HUES64 (cell line): ENCODE results near the gene BCAR1.

Source experiments
- H3K27ac ChIP-seq: 2 replicates; pipeline ENCODE4 v1.7.0; 2013; ENCODE audit warnings: low read depth, low read length, inconsistent platforms
- H3K27me3 ChIP-seq: 2 replicates; pipeline ENCODE4 v1.6.1; 2013; ENCODE audit warnings: mild to moderate bottlenecking, low read length; ENCODE audit not compliant: insufficient read depth
- H3K36me3 ChIP-seq: 2 replicates; pipeline ENCODE4 v1.6.1; 2013; ENCODE audit warnings: mild to moderate bottlenecking, low read length; ENCODE audit not compliant: insufficient read depth
- H3K4me1 ChIP-seq: 2 replicates; pipeline ENCODE4 v1.6.1; 2013; ENCODE audit warnings: mild to moderate bottlenecking, low read length, moderate library complexity; ENCODE audit not compliant: insufficient read depth
- H3K4me3 ChIP-seq: 2 replicates; pipeline ENCODE4 v1.5.1; 2013; ENCODE audit warnings: mild to moderate bottlenecking, low read length, moderate library complexity
- H3K9ac ChIP-seq: 2 replicates; pipeline ENCODE4 v1.6.1; 2013; ENCODE audit warnings: mild to moderate bottlenecking, low read depth, low read length
- H3K9me3 ChIP-seq: 2 replicates; pipeline ENCODE4 v1.6.1; 2013; ENCODE audit warnings: low read depth, low read length; ENCODE audit not compliant: insufficient read depth
- WGBS: fragments of 150-250, 120-280 bp; methylation state at CpG from one replicate; pipeline ENCODE4 v1.1.7; 2013; ENCODE audit warnings: missing lambda C conversion rate; 5-methylcytosine and 5-hydroxymethylcytosine counted together

Gene BCAR1

DNA sequence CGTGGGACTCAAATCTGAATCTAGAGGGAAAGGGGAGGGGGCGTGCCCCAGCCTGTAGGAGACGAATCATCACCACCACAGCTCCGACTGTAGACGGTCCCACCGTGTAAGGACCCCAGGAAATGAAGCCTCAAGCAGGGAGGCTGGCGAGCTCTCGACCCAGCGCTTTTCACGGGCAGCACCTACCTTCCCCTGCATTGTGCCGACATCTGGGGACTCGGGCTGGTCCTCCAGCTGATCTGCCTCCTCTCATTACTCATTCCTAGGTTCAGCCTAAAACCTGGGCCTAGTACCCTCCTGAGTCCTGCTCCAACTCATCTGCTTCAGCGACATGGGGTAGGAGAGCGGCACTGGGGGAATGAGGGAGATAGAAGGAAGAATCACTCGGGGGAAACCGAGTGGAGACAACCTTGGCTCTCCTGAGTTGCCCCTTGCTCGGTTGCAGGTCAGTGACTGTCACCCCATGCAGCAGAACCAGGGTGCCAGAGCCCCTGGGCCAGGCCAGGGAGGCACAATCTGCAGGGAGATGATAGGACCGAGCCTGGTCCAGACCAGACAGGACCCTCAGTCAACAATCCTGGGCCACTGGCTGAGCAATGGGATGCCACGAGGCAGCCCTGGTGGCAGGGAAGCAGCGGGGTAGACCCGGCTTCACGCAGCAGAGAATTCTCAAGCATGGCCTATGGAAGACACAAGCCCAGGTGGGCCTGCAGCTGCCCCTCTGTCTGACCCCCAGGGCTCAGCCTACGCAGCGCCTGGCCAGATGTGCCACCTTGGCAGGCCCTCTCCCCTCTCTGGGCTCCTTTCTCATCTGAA, 833 bp upstream of the BCAR1 start:
- Histone ChIP-seq H3K27me3 (no peaks in the 10 kb centered on the region), H3K9me3 (no peaks in the 10 kb centered on the region), H3K4me1 (peaks cover 67% of the 10 kb centered on the region), H3K27ac (peak overlapping the region; percentile 99), H3K36me3 (peaks cover 3% of the 10 kb centered on the region; the same call in 1 of the 2 replicates), H3K4me3 (peak overlapping the region; percentile 46), H3K9ac (peak overlapping the region; percentile 71)
- WGBS = 50% methylated on average over 24 of the region's 24 CpGs

DNA sequence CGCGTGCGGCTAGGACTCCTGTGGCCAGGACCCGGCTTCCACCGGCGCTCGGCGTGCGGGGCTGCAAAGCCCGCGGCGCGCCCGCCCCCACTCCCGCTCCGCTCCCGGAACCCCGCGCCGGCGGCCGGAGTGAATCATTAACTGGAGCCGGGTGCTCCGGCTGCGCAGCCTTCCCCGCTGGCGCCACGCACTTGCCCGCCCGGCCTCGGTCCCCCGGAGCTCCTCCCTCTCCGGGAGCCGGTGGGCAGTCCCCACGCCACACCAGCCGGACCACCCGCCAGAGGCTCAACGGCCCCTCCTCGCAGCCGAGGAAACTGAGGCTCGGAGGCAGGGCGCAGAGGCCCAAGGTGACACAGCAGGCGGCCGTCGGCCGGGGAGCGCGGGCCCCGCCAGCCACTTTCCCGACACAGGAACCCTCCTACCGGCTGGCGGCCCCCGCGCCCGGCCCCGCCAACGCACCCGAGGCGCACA, 580 bp downstream of the BCAR1 start:
- Histone ChIP-seq H3K4me3 (peak overlapping the region; percentile 80), H3K9me3 (no peaks in the 10 kb centered on the region), H3K9ac (peak overlapping the region; percentile 85), H3K27me3 (no peaks in the 10 kb centered on the region), H3K27ac (peak overlapping the region; percentile 85), H3K36me3 (peaks cover 3% of the 10 kb centered on the region; the same call in 1 of the 2 replicates), H3K4me1 (peaks cover 63% of the 10 kb centered on the region)
- WGBS = under 1% methylated on average over 59 of the region's 59 CpGs

DNA sequence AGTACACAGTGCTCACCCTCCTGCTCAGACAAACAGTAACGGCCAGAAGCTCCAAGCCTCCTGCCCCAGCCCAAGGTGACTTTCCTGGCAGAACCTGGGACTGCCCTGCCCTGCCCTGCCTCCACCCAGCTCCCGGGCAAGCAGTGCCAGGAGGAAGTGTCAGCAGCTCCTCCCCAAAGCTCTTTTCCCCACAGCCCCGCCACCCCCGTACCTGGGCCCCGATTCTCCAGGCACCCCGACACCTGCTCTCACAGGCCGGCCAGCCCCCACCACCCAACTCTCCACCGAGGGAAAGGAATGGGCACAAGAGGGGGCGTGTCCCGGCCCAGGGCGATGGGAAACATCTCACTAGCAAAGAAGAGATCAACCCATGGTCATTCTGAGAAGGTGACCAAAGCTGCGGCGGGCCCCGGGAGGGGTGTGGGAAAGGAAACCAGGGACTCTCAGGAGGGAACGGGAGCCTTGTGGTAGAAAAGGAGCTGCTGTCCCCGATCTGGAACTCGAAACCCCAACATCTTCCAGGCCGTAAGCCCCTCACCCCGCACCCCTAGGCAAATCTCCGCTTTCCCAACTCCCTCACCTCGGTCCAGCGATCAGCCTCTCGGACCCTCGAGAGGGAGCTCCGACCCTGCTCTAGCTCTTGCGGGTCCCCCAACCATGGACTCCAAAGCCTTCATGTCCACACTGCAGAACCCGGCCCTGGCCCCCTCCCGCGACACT, 1.2 kb downstream of the BCAR1 start:
- Histone ChIP-seq H3K4me3 (peak overlapping the region; percentile 80), H3K9me3 (no peaks in the 10 kb centered on the region), H3K27ac (peak overlapping the region; percentile 85), H3K9ac (peak overlapping the region; percentile 85), H3K27me3 (no peaks in the 10 kb centered on the region), H3K36me3 (peaks cover 3% of the 10 kb centered on the region; the same call in 1 of the 2 replicates), H3K4me1 (peaks cover 67% of the 10 kb centered on the region)
- WGBS = 15% methylated on average over 29 of the region's 29 CpGs

DNA sequence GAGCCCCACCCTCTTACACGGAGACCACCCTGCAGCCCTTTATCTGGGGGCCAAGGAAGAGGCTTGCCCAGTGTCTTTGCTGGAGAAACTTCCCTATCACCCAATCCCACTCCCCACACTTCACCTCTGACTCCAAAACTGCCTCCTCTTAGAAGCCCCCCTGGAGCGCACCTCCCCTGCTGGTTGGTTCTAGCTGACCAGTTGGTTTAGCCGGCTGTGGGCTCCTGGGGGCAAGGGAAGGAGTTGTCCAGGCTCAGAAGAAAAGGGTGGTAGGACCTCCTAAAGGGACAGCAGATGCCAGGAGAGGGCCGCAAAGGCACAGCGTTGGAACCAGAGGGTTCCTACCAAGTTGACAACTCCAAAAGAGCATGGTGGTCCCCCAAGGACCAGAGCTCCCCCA, 2.0 kb downstream of the BCAR1 start:
- peak overlapping the region; percentile 43; the same call in 1 of the 2 replicates for H3K27ac ChIP-seq
- H3K9ac ChIP-seq = no peak overlapping the region
- peaks cover 3% of the 10 kb centered on the region; the same call in 1 of the 2 replicates for H3K36me3 ChIP-seq
- H3K4me3 ChIP-seq = peak overlapping the region; percentile 80
- H3K27me3 ChIP-seq = no peaks in the 10 kb centered on the region
- H3K9me3 ChIP-seq = no peaks in the 10 kb centered on the region
- H3K4me1 ChIP-seq = peaks cover 67% of the 10 kb centered on the region
- WGBS = 68% methylated on average over 5 of the region's 5 CpGs

DNA sequence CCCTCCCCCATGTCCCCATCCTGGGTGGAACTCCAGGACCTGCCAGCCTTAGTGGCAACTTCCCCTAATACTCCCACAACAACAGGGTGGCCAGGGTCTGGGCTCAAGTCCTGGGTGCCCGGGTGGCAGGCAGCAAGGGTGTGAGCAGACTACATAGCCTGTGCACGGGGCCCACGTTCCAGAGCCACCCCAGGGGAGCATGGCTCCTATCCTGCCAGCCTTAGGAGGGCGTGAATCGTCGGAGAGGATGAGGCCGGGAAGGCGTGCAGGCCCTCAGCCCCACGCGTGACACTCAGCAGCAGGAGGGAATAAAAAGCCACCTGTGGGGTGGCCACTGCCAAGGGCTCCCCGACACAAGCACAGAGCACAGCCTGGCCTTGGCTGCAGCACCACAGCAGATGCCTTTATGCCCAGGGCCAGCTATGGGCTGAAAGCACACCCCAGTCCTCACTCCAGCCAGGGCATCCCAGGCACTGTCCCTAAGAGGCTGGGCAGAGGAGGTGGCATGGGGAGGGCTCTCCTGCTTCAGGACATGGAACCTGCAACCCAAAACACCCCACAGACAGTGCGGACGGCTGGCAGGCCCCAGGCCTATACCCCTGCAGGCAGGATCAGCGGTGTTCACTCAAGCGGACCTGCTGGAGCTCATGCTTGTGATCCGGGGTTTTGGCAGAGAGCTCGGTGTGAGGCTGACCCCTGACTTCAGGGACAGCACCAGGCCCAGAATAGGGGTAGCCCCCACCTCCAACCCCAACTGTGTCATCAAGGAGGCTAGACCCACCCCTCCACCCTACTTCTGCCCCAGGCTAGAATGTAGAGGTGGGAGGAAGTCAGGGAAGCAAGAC, 2.7 kb downstream of the BCAR1 start:
- no peaks in the 10 kb centered on the region for H3K27me3 ChIP-seq
- H3K9ac ChIP-seq = no peak overlapping the region
- H3K4me1 ChIP-seq = peaks cover 66% of the 10 kb centered on the region

DNA sequence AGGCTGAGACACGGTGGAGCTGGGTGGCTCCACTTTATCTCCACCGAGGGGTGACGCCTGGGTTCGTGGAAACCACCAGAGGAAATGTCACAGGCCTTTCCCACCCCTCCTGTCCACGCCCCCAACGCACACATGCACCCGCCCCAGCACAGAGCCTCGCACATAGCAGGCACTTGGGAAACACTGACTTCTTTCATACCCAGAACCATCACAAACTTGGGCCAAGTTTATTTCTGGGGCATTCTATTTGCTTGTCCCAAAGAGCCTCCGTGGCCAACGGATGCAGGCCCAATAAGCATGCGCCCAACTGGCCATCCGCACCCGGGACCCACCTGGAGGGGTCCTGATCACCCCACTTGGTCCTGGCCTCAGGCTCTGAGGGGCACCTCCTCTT, 3.3 kb downstream of the BCAR1 start:
- H3K9me3 ChIP-seq = no peaks in the 10 kb centered on the region
- peak overlapping the region; percentile 43; the same call in 1 of the 2 replicates for H3K27ac ChIP-seq
- no peak overlapping the region for H3K9ac ChIP-seq
- WGBS = 87% methylated on average over 13 of the region's 13 CpGs
- peaks cover 3% of the 10 kb centered on the region for H3K36me3 ChIP-seq
- H3K27me3 ChIP-seq = no peaks in the 10 kb centered on the region
- peaks cover 61% of the 10 kb centered on the region for H3K4me1 ChIP-seq
- no peak overlapping the region for H3K4me3 ChIP-seq

More for the DNA sequence above, 2.7 kb downstream of the BCAR1 start:
- peak overlapping the region; percentile 80; the same call in 1 of the 2 replicates for H3K4me3 ChIP-seq
- H3K36me3 ChIP-seq = peaks cover 3% of the 10 kb centered on the region; the same call in 1 of the 2 replicates
- peak overlapping the region; percentile 43 for H3K27ac ChIP-seq
- no peaks in the 10 kb centered on the region for H3K9me3 ChIP-seq
- 88% methylated on average over 17 of the region's 17 CpGs for WGBS

DNA sequence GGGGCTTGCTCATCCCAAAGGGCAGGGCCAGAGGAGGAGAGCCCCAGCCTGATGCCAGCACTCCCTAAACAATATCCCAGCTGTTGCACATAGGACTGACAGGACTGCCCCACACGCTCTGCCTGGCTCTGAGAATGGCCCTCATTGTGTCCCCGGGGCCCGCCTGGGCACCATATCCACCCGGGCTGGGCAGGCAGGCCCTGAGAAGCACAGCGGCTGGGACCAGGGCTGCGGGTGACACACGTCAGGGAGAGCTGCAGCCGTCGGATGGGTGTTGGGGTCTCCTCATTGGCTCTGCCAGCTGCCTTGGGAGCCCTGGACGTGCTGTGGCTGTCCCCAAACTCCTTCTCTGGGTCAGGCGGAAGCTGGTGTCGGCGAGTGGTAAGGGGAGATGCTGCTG, 4.2 kb downstream of the BCAR1 start:
- Histone ChIP-seq H3K27me3 (no peaks in the 10 kb centered on the region), H3K9me3 (no peaks in the 10 kb centered on the region), H3K36me3 (peaks cover 11% of the 10 kb centered on the region), H3K9ac (peak overlapping the region; percentile 9; the same call in 1 of the 2 replicates), H3K4me3 (no peak overlapping the region), H3K27ac (peak overlapping the region; percentile 76), H3K4me1 (peaks cover 52% of the 10 kb centered on the region)
- WGBS = 89% methylated on average over 13 of the region's 13 CpGs

DNA sequence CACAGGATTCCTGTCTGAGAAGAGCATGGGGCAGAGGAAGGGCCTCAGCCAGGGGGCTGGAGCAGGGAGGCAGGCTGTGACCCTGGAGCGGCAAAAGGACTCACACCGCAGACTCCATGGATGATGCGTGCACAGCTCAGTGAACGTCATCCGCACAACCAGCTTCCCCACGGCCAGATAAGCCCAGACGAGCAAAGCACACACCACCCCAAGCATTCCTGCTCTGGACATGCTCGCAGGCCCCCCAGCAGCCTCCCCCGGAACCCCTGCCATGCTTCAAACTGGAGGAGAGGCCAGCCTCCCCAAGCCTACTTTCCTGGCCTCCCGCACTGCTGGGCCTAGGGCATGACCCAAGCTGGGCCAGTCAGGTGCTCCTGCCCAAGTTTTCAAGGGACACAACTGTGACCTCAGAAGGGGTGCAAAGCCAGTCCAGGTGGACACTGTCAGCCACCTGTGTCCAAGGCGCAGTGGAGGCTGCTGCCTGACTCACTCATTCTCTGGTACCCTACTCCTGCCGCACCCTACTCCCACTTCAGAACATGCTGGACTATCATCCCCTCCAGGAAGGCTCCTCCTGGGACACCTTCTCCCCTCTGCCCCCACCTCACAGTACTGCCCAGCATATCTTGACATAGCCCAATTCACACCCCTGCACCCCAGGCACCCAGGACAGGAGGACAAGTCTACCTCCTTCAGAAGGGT, 4.8 kb downstream of the BCAR1 start:
- Histone ChIP-seq H3K36me3 (peaks cover 17% of the 10 kb centered on the region), H3K27me3 (no peaks in the 10 kb centered on the region), H3K4me3 (no peak overlapping the region), H3K9me3 (no peaks in the 10 kb centered on the region), H3K4me1 (peaks cover 47% of the 10 kb centered on the region), H3K27ac (peak overlapping the region; percentile 76), H3K9ac (peak overlapping the region; percentile 76; the same call in 1 of the 2 replicates)
- 89% methylated on average over 12 of the region's 12 CpGs for WGBS

DNA sequence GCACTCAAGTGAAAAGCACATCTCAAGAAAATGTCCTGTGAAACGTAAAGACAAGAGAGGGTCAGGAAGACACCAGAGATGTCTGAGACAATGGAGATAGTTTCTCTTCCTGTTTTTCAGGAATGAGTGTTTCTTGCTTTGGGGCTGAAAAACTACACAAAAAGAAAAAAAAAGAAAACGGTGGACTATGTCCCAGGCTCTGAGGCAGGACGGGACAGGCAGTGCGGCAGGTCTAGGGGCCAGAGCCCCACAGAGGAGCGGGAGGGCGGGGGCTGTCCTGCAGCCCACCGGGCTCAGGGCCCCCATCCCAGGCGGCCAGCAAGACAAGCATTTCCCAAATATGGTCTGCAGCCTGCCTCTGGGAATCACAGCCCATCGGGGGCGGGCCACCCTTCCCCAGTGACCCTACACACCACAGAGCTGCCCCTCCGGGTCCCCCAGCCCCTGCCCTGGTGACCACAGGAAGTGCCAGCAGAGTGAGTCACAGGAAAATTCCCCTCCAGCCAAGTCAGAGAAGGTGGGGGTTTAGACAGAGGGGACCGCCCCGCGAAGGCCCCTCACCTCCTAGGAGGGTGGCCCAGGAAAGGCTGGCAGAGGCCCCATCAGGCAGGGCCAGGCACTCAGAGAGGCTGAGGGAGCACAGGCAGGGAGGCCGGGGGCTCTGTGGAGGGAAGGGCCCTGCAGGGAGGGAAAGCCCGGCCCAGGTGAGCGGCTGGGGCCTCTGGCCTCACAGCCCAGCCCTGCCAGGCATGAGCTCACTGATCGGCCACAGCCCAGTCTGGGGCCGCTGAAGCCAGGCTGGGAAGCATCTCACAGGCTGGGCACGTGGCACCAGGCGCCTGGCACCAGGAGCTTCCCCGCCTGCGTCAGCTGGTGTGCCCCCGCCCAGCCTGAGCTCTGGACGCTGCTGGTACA, 6.3 kb downstream of the BCAR1 start:
- no peaks in the 10 kb centered on the region for H3K9me3 ChIP-seq
- H3K27me3 ChIP-seq = no peaks in the 10 kb centered on the region
- 39% methylated on average over 25 of the region's 25 CpGs for WGBS
- H3K9ac ChIP-seq = peak overlapping the region; percentile 76
- H3K4me1 ChIP-seq = peaks cover 47% of the 10 kb centered on the region
- peaks cover 32% of the 10 kb centered on the region for H3K36me3 ChIP-seq
- H3K27ac ChIP-seq = peak overlapping the region; percentile 86
- H3K4me3 ChIP-seq = no peak overlapping the region
